H9 (cell line): ENCODE results near the gene SRC. TPM values are rescaled to one million over a fixed set of nuclear protein-coding genes. Genes with fewer than 3 reads are reported as not detected.

ENCODE experiments used
- DNase-seq: peaks from one replicate; pipeline ENCODE4 v3.0.0-alpha.2; 2017
- H2AFZ ChIP-seq: one replicate; pipeline ENCODE4 v1.6.1; 2013; ENCODE audit warnings: mild to moderate bottlenecking, low read length, control low read depth, moderate library complexity
- H2AK5ac ChIP-seq: 2 replicates; pipeline ENCODE4 v1.6.1; 2013; ENCODE audit warnings: low read length, control low read depth, mixed read lengths; ENCODE audit not compliant: insufficient read length
- H2BK120ac ChIP-seq: one replicate; pipeline ENCODE4 v1.6.1; 2013; ENCODE audit warnings: low read depth, mild to moderate bottlenecking, low read length, control low read depth, inconsistent platforms; ENCODE audit not compliant: poor library complexity, severe bottlenecking
- H2BK12ac ChIP-seq: 2 replicates; pipeline ENCODE4 v1.6.1; 2013; ENCODE audit warnings: low read length, control low read depth, mixed read lengths, low read depth; ENCODE audit not compliant: insufficient read length
- H2BK15ac ChIP-seq: 2 replicates; pipeline ENCODE4 v1.6.1; 2013; ENCODE audit warnings: low read depth, low read length, control low read depth
- H2BK20ac ChIP-seq: one replicate; pipeline ENCODE4 v1.6.1; 2013; ENCODE audit warnings: low read depth, mild to moderate bottlenecking, low read length, control low read depth, inconsistent platforms; ENCODE audit not compliant: poor library complexity, severe bottlenecking
- H2BK5ac ChIP-seq: 2 replicates; pipeline ENCODE4 v1.6.1; 2013; ENCODE audit warnings: low read length, control low read depth, mixed read lengths; ENCODE audit not compliant: insufficient read length
- H3K14ac ChIP-seq: 2 replicates; pipeline ENCODE4 v1.6.1; 2013; ENCODE audit warnings: low read length, control low read depth; ENCODE audit not compliant: insufficient read depth
- H3K18ac ChIP-seq: 2 replicates; pipeline ENCODE4 v1.6.1; 2013; ENCODE audit warnings: low read depth, mild to moderate bottlenecking, mixed read lengths, low read length, control low read depth; ENCODE audit not compliant: insufficient read length
- H3K23ac ChIP-seq: 2 replicates; pipeline ENCODE4 v1.6.1; 2013; ENCODE audit warnings: low read length, control low read depth, mixed read lengths, low read depth; ENCODE audit not compliant: insufficient read length
- H3K23me2 ChIP-seq: 2 replicates; pipeline ENCODE4 v1.6.1; 2013; ENCODE audit warnings: low read depth, mild to moderate bottlenecking, mixed read lengths, low read length, control low read depth; ENCODE audit not compliant: insufficient read length, poor library complexity, severe bottlenecking
- H3K27ac ChIP-seq: 2 replicates; pipeline ENCODE4 v1.5.1; 2013; ENCODE audit warnings: low read length, control low read depth, mixed read lengths, low read depth; ENCODE audit not compliant: insufficient read length
- H3K27me3 ChIP-seq: 2 replicates; pipeline ENCODE4 v1.6.1; 2013; ENCODE audit warnings: low read length, control low read depth, inconsistent platforms; ENCODE audit not compliant: insufficient read depth
- H3K4ac ChIP-seq: 2 replicates; pipeline ENCODE4 v1.6.1; 2013; ENCODE audit warnings: low read depth, mild to moderate bottlenecking, control low read depth, inconsistent platforms, low read length, moderate library complexity
- H3K4me1 ChIP-seq: 2 replicates; pipeline ENCODE4 v1.6.1; 2013; ENCODE audit warnings: low read length, control low read depth, inconsistent platforms; ENCODE audit not compliant: insufficient read depth
- H3K4me2 ChIP-seq: 2 replicates; pipeline ENCODE4 v1.6.1; 2013; ENCODE audit warnings: low read length, control low read depth, mixed read lengths; ENCODE audit not compliant: insufficient read length, insufficient read depth
- H3K56ac ChIP-seq: 2 replicates; pipeline ENCODE4 v1.6.1; 2013; ENCODE audit warnings: low read depth, mild to moderate bottlenecking, mixed read lengths, low read length, control low read depth; ENCODE audit not compliant: insufficient read length
- H3K79me1 ChIP-seq: 2 replicates; pipeline ENCODE4 v1.6.1; 2013; ENCODE audit warnings: low read depth, mild to moderate bottlenecking, moderate library complexity, low read length, control low read depth, inconsistent platforms; ENCODE audit not compliant: insufficient read depth, poor library complexity, severe bottlenecking
- H3K79me2 ChIP-seq: 2 replicates; pipeline ENCODE4 v1.6.1; 2013; ENCODE audit warnings: low read length, control low read depth, inconsistent platforms; ENCODE audit not compliant: insufficient read depth
- H3K9ac ChIP-seq: 2 replicates; pipeline ENCODE4 v1.6.1; 2013; ENCODE audit warnings: low read length, control low read depth, mixed read lengths; ENCODE audit not compliant: insufficient read length; ENCODE audit errors: extremely low read depth
- H3K9me3 ChIP-seq: one replicate; pipeline ENCODE4 v1.6.1; 2013; ENCODE audit warnings: low read depth, low read length, inconsistent platforms; ENCODE audit not compliant: control insufficient read depth
- H3T11ph ChIP-seq: one replicate; pipeline ENCODE4 v1.6.1; 2013; ENCODE audit warnings: mild to moderate bottlenecking, low read length, control low read depth, inconsistent platforms
- H4K20me1 ChIP-seq: one replicate; pipeline ENCODE4 v1.6.1; 2013; ENCODE audit not compliant: control insufficient read depth, insufficient read length, insufficient read depth
- H4K5ac ChIP-seq: 2 replicates; pipeline ENCODE4 v1.6.1; 2013; ENCODE audit warnings: low read depth, mild to moderate bottlenecking, mixed read lengths, low read length, control low read depth; ENCODE audit not compliant: insufficient read length
- H4K8ac ChIP-seq: replicated peaks from 2 replicates; pipeline ENCODE4 v1.6.1; 2013; ENCODE audit warnings: low read length, control low read depth, mixed read lengths, low read depth; ENCODE audit not compliant: insufficient read length
- H4K91ac ChIP-seq: 2 replicates; pipeline ENCODE4 v1.6.1; 2013; ENCODE audit warnings: low read depth, mild to moderate bottlenecking, moderate library complexity, mixed read lengths, low read length, control low read depth; ENCODE audit not compliant: insufficient read length
- H3K27ac Mint-ChIP-seq, 3 experiments: 2 replicates in 2 of 3; 3 replicates in 1 of 3; pipeline ENCODE4 v1.8.0; 2020 to 2021; ENCODE audit warnings: mixed read lengths in 3 of 3, mild to moderate bottlenecking in 1 of 3, moderate library complexity in 1 of 3
- H3K27me3 Mint-ChIP-seq: 2 replicates; pipeline ENCODE4 v1.8.0; 2021; ENCODE audit warnings: low read depth, mild to moderate bottlenecking, moderate library complexity, mixed read lengths
- H3K36me3 Mint-ChIP-seq, 3 experiments: 2 replicates in 2 of 3; 3 replicates in 1 of 3; pipeline ENCODE4 v1.8.0; 2020 to 2021; ENCODE audit warnings: low read depth in 3 of 3, mixed read lengths in 3 of 3; ENCODE audit not compliant: insufficient read depth in 1 of 3
- H3K4me1 Mint-ChIP-seq, 2 experiments: 2 replicates each; pipeline ENCODE4 v1.8.0; 2020; ENCODE audit warnings: mixed read lengths in 2 of 2
- H3K4me3 Mint-ChIP-seq, 2 experiments: 2 replicates in 1 of 2; 3 replicates in 1 of 2; pipeline ENCODE4 v1.8.0; 2020 to 2021; ENCODE audit warnings: mild to moderate bottlenecking in 2 of 2, mixed read lengths in 2 of 2, moderate library complexity in 1 of 2
- H3K9me3 Mint-ChIP-seq, 2 experiments: 2 replicates in 1 of 2; 3 replicates in 1 of 2; pipeline ENCODE4 v1.8.0; 2020; ENCODE audit warnings: mild to moderate bottlenecking in 2 of 2, mixed read lengths in 2 of 2, moderate library complexity in 1 of 2
- CTCF ChIP-seq: fragments of 200-600 bp; sonication (generic); conservative IDR thresholded peaks from 3 replicates; pipeline ENCODE4 v1.8.0; 2021; ENCODE audit warnings: antibody characterized with exemption, mild to moderate bottlenecking
- WGBS: extraction: QIAGEN DNeasy Blood & Tissue Kit; methylation state at CpG from one replicate; pipeline ENCODE4 v1.1.7; 2013; ENCODE audit warnings: missing lambda C conversion rate, low lambda C conversion rate, mixed read lengths; ENCODE audit not compliant: insufficient read length; ENCODE audit errors: extremely low coverage; 5-methylcytosine and 5-hydroxymethylcytosine counted together
- total RNA-seq: library from RNA; stranded (reverse); gene quantifications from 2 replicates; pipeline ENCODE4 v1.2.1, GENCODE V29; 2021

Gene SRC
- total RNA-seq, 1 experiment from 2014 or later, result 44.5 TPM

GRCh38 chr20:37386505-37387251 lies 40.7 kb downstream of the SRC start:
- Histone ChIP-seq H2BK20ac (no peak overlapping the region), H4K8ac (no peak overlapping the region), H3K23ac (no peak overlapping the region), H2AFZ (no peak overlapping the region), H3K79me2 (no peaks in the 10 kb centered on the region), H2BK12ac (no peak overlapping the region), H3K79me1 (no peaks in the 10 kb centered on the region), H2BK120ac (no peak overlapping the region), H3K27me3 (no peaks in the 10 kb centered on the region), H3K14ac (no peak overlapping the region), H4K91ac (no peak overlapping the region), H4K20me1 (no peaks in the 10 kb centered on the region), H2BK5ac (no peak overlapping the region), H3K56ac (no peak overlapping the region), H3T11ph (no peak overlapping the region), H4K5ac (no peak overlapping the region), H3K4me2 (no peak overlapping the region), H2AK5ac (no peak overlapping the region), H3K23me2 (no peaks in the 10 kb centered on the region), H3K4ac (no peak overlapping the region), H2BK15ac (no peak overlapping the region), H3K27ac (no peak overlapping the region), H3K9me3 (no peaks in the 10 kb centered on the region), H3K9ac (no peak overlapping the region), H3K18ac (no peak overlapping the region), H3K4me1 (no peaks in the 10 kb centered on the region; the same call in 1 of the 2 replicates)
- no CpG with 5 or more reads among the region's 20 CpGs for WGBS
- Mint-ChIP-seq H3K36me3 (peaks cover 9 to 34% (median 29%) of the 10 kb centered on the region in 3 experiments), H3K4me1 (peaks cover 4 to 7% of the 10 kb centered on the region in 2 experiments), H3K27ac (peak overlapping the region in 2 of 3 experiments; percentile 34 to 77; a peak in 4 of 7 replicates), H3K27me3 (no peaks in the 10 kb centered on the region; the same call in 1 of the 2 replicates), H3K4me3 (no peak overlapping the region), H3K9me3 (no peaks in the 10 kb centered on the region; a peak in 1 of 5 replicates)
- DNase-seq, result peak; percentile 22
- TF ChIP-seq CTCF, result no peak
